NCI-H524 treated with DMSO at 0.1 percent for 48 hours (cell line): ENCODE measurements around the gene FHIT.

Source experiments
- DNase-seq: peaks from one replicate; lab custom pipeline; 2025; lab: John Stamatoyannopoulos, UW

The FHIT gene

GRCh38 chr3:60839246-60839645 is 412.0 kb downstream of the FHIT start:
- no peak for DNase-seq

GRCh38 chr3:60835796-60836195 is 415.5 kb downstream of the FHIT start:
- DNase-seq = no peak

GRCh38 chr3:60829058-60829457 is 422.2 kb downstream of the FHIT start:
- no peak for DNase-seq

GRCh38 chr3:60827666-60828065 is 423.6 kb downstream of the FHIT start:
- DNase-seq = no peak

- DNase-seq = no peak
Observed at GRCh38 chr3:60826511-60826910, 424.7 kb downstream of the FHIT start.

GRCh38 chr3:60812502-60812901 is 438.8 kb downstream of the FHIT start:
- no peak for DNase-seq

- DNase-seq = no peak
Observed at GRCh38 chr3:60810881-60811280, 440.4 kb downstream of the FHIT start.

GRCh38 chr3:60809857-60810610 is 441.2 kb downstream of the FHIT start:
- DNase-seq = peak; percentile 1

GRCh38 chr3:60803216-60804173 is 447.8 kb downstream of the FHIT start:
- no peak for DNase-seq

GRCh38 chr3:60801307-60801706 is 449.9 kb downstream of the FHIT start:
- DNase-seq = no peak

- no peak for DNase-seq
Observed at GRCh38 chr3:60798456-60798855, 452.8 kb downstream of the FHIT start.

- DNase-seq = no peak
Observed at GRCh38 chr3:60792249-60792852, 458.9 kb downstream of the FHIT start.

GRCh38 chr3:60788185-60788584 is 463.1 kb downstream of the FHIT start:
- DNase-seq = no peak

- no peak for DNase-seq
Observed at GRCh38 chr3:60781935-60782334, 469.3 kb downstream of the FHIT start.

- no peak for DNase-seq
Observed at GRCh38 chr3:60779637-60780036, 471.6 kb downstream of the FHIT start.

- no peak for DNase-seq
Observed at GRCh38 chr3:60775985-60776384, 475.3 kb downstream of the FHIT start.

- no peak for DNase-seq
Observed at GRCh38 chr3:60774617-60775016, 476.6 kb downstream of the FHIT start.

- DNase-seq = no peak
Observed at GRCh38 chr3:60772584-60772983, 478.7 kb downstream of the FHIT start.

GRCh38 chr3:60771766-60772165 is 479.5 kb downstream of the FHIT start:
- no peak for DNase-seq

GRCh38 chr3:60770532-60770931 is 480.7 kb downstream of the FHIT start:
- no peak for DNase-seq

GRCh38 chr3:60767536-60767935 is 483.7 kb downstream of the FHIT start:
- DNase-seq = no peak

- DNase-seq = no peak
Observed at GRCh38 chr3:60765776-60766175, 485.5 kb downstream of the FHIT start.

- DNase-seq = no peak
Observed at GRCh38 chr3:60764870-60765269, 486.4 kb downstream of the FHIT start.
